B cell (primary cell): Measurements from ENCODE around the gene TNIK. TPM values are rescaled to one million over a fixed set of nuclear protein-coding genes. Genes with fewer than 3 reads are reported as not detected.

ENCODE experiments used
- ATAC-seq: fragments of 200-7000 bp; cut with Tn5 transposase; one replicate; pipeline ENCODE4 v1.10.0; 2021; ENCODE audit warnings: low read depth, mild to moderate bottlenecking, moderate number of reproducible peaks, moderate library complexity
- CTCF ChIA-PET: fragments of 350-600 bp; sonication (Branson Sonifier 250); formaldehyde crosslinking; loops from one replicate; lab custom pipeline; 2021; ENCODE audit warnings: antibody characterized with exemption, inconsistent platforms; lab: Charles Lee
- POLR2A ChIA-PET: fragments of 350-600 bp; sonication (Branson Sonifier 250); formaldehyde crosslinking; loops from one replicate; lab custom pipeline; 2021; ENCODE audit warnings: antibody characterized with exemption; lab: Charles Lee
- DNase-seq: peaks from one replicate; pipeline ENCODE4 v3.0.0; 2013
- H2AFZ ChIP-seq: 2 replicates; pipeline ENCODE4 v1.6.1; 2012; ENCODE audit warnings: mild to moderate bottlenecking, low read depth, low read length; ENCODE audit not compliant: insufficient read depth, poor library complexity, severe bottlenecking
- H3K27ac ChIP-seq, 2 donors: 1 replicate in 1 of 2; 2 replicates in 1 of 2; pipeline ENCODE4 v1.5.1; 2012 to 2013; ENCODE audit warnings: low read length in 2 of 2, mild to moderate bottlenecking in 2 of 2, moderate library complexity in 1 of 2
- H3K27me3 ChIP-seq, 4 experiments: fragments of 200-600 bp in 1 of 4; sonication (generic) in 1 of 4; replicated peaks in 1 of 4; 1 replicate in 2 of 4; 2 replicates in 2 of 4; pipeline versions ENCODE4 v1.6.1 to v1.7.0; 2013 to 2016; ENCODE audit warnings: low read length in 3 of 4, mild to moderate bottlenecking in 2 of 4, mixed read lengths in 1 of 4, moderate library complexity in 1 of 4; ENCODE audit not compliant: insufficient read depth in 4 of 4, control insufficient read depth in 3 of 4; ENCODE audit errors: control extremely low read depth in 1 of 4
- H3K36me3 ChIP-seq, 2 experiments: replicated peaks in 1 of 2; 1 replicate in 1 of 2; 2 replicates in 1 of 2; pipeline versions ENCODE4 v1.6.1 to v1.7.1; 2013; ENCODE audit warnings: low read length in 1 of 2; ENCODE audit not compliant: insufficient read depth in 2 of 2, control insufficient read depth in 1 of 2; ENCODE audit errors: control extremely low read depth in 1 of 2, extremely low read depth in 1 of 2
- H3K4me1 ChIP-seq, 2 donors: fragments of 200-600 bp in 1 of 2; sonication (generic) in 1 of 2; 1 replicate in 1 of 2; 2 replicates in 1 of 2; pipeline versions ENCODE4 v1.5.1 to v1.6.1; 2013 to 2017; ENCODE audit warnings: low read length in 2 of 2; ENCODE audit not compliant: control insufficient read depth in 2 of 2, insufficient read depth in 2 of 2
- H3K4me2 ChIP-seq: replicated peaks from 2 replicates; pipeline ENCODE3; 2012; ENCODE audit warnings: mild to moderate bottlenecking, low read depth, low read length; ENCODE audit not compliant: poor library complexity, severe bottlenecking
- H3K4me3 ChIP-seq, 5 experiments: fragments of 200-600 bp in 1 of 5; sonication (generic) in 1 of 5; 1 replicate in 3 of 5; 2 replicates in 2 of 5; pipeline versions ENCODE4 v1.5.1 to v1.7.0; 2011 to 2016; ENCODE audit warnings: low read length in 4 of 5, mild to moderate bottlenecking in 4 of 5, low read depth in 2 of 5, control low read depth in 1 of 5, moderate library complexity in 1 of 5; ENCODE audit not compliant: insufficient read depth in 1 of 5; ENCODE audit errors: control extremely low read depth in 1 of 5, extremely low read depth in 1 of 5
- H3K79me2 ChIP-seq: fragments of 200-600 bp; sonication (generic); one replicate; pipeline ENCODE4 v1.6.0; 2016; ENCODE audit warnings: low read length; ENCODE audit not compliant: control insufficient read depth, insufficient read depth
- H3K9ac ChIP-seq: fragments of 200-600 bp; sonication (generic); 2 replicates; pipeline ENCODE4 v1.6.1; 2017; ENCODE audit warnings: mild to moderate bottlenecking, low read length, moderate library complexity
- H3K9me3 ChIP-seq, 3 donors: one replicate each; pipeline versions ENCODE4 v1.6.1 to v1.7.1; 2013; ENCODE audit warnings: low read length in 2 of 3; ENCODE audit not compliant: control insufficient read depth in 2 of 3, insufficient read depth in 1 of 3; ENCODE audit errors: control extremely low read depth in 1 of 3
- H4K20me1 ChIP-seq: 2 replicates; pipeline ENCODE4 v1.6.0; 2012; ENCODE audit warnings: mild to moderate bottlenecking, low read length; ENCODE audit not compliant: insufficient read depth, control insufficient read depth, poor library complexity, severe bottlenecking
- H3K27ac Mint-ChIP-seq: one replicate; pipeline ENCODE4 v1.8.0; 2021; ENCODE audit warnings: mixed read lengths
- H3K27me3 Mint-ChIP-seq: one replicate; pipeline ENCODE4 v1.8.0; 2021; ENCODE audit warnings: mixed read lengths
- H3K4me1 Mint-ChIP-seq: one replicate; pipeline ENCODE4 v1.8.0; 2021; ENCODE audit warnings: mixed read lengths
- H3K4me3 Mint-ChIP-seq: one replicate; pipeline ENCODE4 v1.8.0; 2021; ENCODE audit warnings: mixed read lengths
- H3K9me3 Mint-ChIP-seq: one replicate; pipeline ENCODE4 v1.8.0; 2022; ENCODE audit warnings: mixed read lengths; ENCODE audit not compliant: insufficient read depth
- EZH2 ChIP-seq: IDR thresholded peaks from 2 replicates; pipeline ENCODE4 v1.6.1; 2012; ENCODE audit warnings: borderline replicate concordance, low read depth, mild to moderate bottlenecking, moderate library complexity, low read length; ENCODE audit not compliant: insufficient read depth, poor library complexity, severe bottlenecking
- WGBS: methylation state at CpG from one replicate; pipeline ENCODE4 v1.1.5; 2013; ENCODE audit warnings: missing lambda C conversion rate; ENCODE audit not compliant: insufficient coverage; 5-methylcytosine and 5-hydroxymethylcytosine counted together
- intact Hi-C: fragments of 100-400 bp; cut with micrococcal nuclease; formaldehyde crosslinking; loops from one replicate; pipeline ENCODE4 v1.10.0; 2022
- polyA plus RNA-seq: library from polyadenylated mRNA; depleted of rRNA; stranded (reverse); fragments of >200 nt; gene quantifications from 2 replicates; pipeline ENCODE4 v1.2.3, GENCODE V29; 2012
- total RNA-seq, 2 donors: library from RNA; stranded (reverse); fragments of 120-200 nt in 1 of 2; gene quantifications; 1 replicate in 1 of 2; 2 replicates in 1 of 2; pipeline versions ENCODE4 v1.2.3 to v1.2.4, GENCODE V29; 2013 to 2022
- TF ChIP-seq, protein P1 (sequence below): fragments of 200-600 bp; IDR thresholded peaks from one replicate; pipeline ENCODE4 v1.8.0; 2022; ENCODE audit warnings: antibody characterized with exemption, mild to moderate bottlenecking

TNIK gene
- total and polyA plus RNA-seq, 2 donors (not counting 1 experiment from before 2014, with no cell fraction given), result 0.66 to 7.7 TPM

DNA sequence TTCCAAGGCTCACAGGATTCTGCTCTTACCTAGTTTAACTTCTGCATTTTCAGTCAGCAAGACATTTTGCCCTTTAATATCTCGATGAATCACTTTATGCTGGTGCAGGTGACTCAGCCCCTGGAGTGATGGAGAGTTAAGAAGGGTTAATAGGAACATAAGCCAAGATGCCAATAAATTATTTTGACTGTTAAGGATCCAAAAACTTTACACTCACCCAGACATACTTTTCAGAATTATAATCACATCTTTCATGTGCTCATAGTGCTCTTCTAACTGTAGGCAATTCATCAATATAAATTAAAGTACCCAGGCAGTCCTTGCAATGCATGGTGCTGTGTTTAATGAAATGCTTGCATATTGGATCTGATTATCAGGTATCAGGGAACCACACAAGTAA lies 269.5 kb downstream of the TNIK start:
- no peak overlapping the region for H3K4me3 Mint-ChIP-seq
- H3K4me1 ChIP-seq, result no peaks in the 10 kb centered on the region
- intact Hi-C loops, result no loop called here
- H3K9ac ChIP-seq, result no peak overlapping the region
- H3K4me3 ChIP-seq, result no peak overlapping the region
- POLR2A ChIA-PET, result no interaction called here
- TF ChIP-seq, protein P1, sequence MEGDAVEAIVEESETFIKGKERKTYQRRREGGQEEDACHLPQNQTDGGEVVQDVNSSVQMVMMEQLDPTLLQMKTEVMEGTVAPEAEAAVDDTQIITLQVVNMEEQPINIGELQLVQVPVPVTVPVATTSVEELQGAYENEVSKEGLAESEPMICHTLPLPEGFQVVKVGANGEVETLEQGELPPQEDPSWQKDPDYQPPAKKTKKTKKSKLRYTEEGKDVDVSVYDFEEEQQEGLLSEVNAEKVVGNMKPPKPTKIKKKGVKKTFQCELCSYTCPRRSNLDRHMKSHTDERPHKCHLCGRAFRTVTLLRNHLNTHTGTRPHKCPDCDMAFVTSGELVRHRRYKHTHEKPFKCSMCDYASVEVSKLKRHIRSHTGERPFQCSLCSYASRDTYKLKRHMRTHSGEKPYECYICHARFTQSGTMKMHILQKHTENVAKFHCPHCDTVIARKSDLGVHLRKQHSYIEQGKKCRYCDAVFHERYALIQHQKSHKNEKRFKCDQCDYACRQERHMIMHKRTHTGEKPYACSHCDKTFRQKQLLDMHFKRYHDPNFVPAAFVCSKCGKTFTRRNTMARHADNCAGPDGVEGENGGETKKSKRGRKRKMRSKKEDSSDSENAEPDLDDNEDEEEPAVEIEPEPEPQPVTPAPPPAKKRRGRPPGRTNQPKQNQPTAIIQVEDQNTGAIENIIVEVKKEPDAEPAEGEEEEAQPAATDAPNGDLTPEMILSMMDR, result no peak
- TF ChIP-seq EZH2, result no peak
- no peaks in the 10 kb centered on the region for H3K79me2 ChIP-seq
- H3K36me3 ChIP-seq, result no peaks in the 10 kb centered on the region
- no peaks in the 10 kb centered on the region for H3K9me3 Mint-ChIP-seq
- no peaks in the 10 kb centered on the region for H3K9me3 ChIP-seq
- no CpG with 5 or more reads among the region's 1 CpG for WGBS
- H3K27me3 Mint-ChIP-seq, result no peaks in the 10 kb centered on the region
- H3K27ac ChIP-seq, result no peak overlapping the region
- H2AFZ ChIP-seq, result no peak overlapping the region
- no peaks in the 10 kb centered on the region for H3K4me1 Mint-ChIP-seq
- H4K20me1 ChIP-seq, result no peaks in the 10 kb centered on the region
- no peak for ATAC-seq
- H3K4me2 ChIP-seq, result no peak overlapping the region
- no peaks in the 10 kb centered on the region for H3K27me3 ChIP-seq
- H3K27ac Mint-ChIP-seq, result no peak overlapping the region
- DNase-seq, result no peak
- CTCF ChIA-PET, result no interaction called here

GRCh38 chr3:171189394-171190080 lies 270.7 kb downstream of the TNIK start:
- no peaks in the 10 kb centered on the region for H3K27me3 Mint-ChIP-seq
- POLR2A ChIA-PET, result no interaction called here
- no peaks in the 10 kb centered on the region for H3K9me3 Mint-ChIP-seq
- WGBS, result 72% methylated on average over 2 of the region's 3 CpGs
- no peak overlapping the region for H3K27ac ChIP-seq
- no peak overlapping the region for H3K4me2 ChIP-seq
- H3K27me3 ChIP-seq, result no peaks in the 10 kb centered on the region
- DNase-seq (no peak), ATAC-seq (no peak)
- no peaks in the 10 kb centered on the region for H3K4me1 Mint-ChIP-seq
- H3K27ac Mint-ChIP-seq, result no peak overlapping the region
- no peaks in the 10 kb centered on the region for H3K9me3 ChIP-seq
- CTCF ChIA-PET, result interaction anchor here (5.1 kb wide), 1 partner anchor 377 kb away, joined by 58 read pairs; no protein-coding TSS in a partner anchor
- H2AFZ ChIP-seq, result no peak overlapping the region
- H3K36me3 ChIP-seq, result no peaks in the 10 kb centered on the region
- H3K4me3 Mint-ChIP-seq, result no peak overlapping the region
- H3K9ac ChIP-seq, result no peak overlapping the region
- intact Hi-C loops, result no loop called here
- no peak overlapping the region for H3K4me3 ChIP-seq
- H3K4me1 ChIP-seq, result no peaks in the 10 kb centered on the region
- H3K79me2 ChIP-seq, result no peaks in the 10 kb centered on the region
- TF ChIP-seq, protein P1, result no peak
- no peak for TF ChIP-seq EZH2
- no peaks in the 10 kb centered on the region for H4K20me1 ChIP-seq
